Urinary bladder (tissue), 4 donors: ENCODE measurements around the gene PDZD2. TPM values are rescaled to one million over a fixed set of nuclear protein-coding genes. Genes with fewer than 3 reads are reported as not detected.

Source experiments
- DNase-seq: peaks from one replicate; pipeline ENCODE4 v3.0.0-alpha.2; 2015; ENCODE audit errors: extremely low spot score
- H3K27ac ChIP-seq: one replicate; pipeline ENCODE4 v1.5.1; 2013; ENCODE audit warnings: low read depth, mild to moderate bottlenecking, moderate library complexity
- H3K36me3 ChIP-seq: one replicate; pipeline ENCODE4 v1.6.1; 2013; ENCODE audit warnings: mild to moderate bottlenecking, moderate library complexity; ENCODE audit not compliant: insufficient read depth
- H3K4me1 ChIP-seq: one replicate; pipeline ENCODE4 v1.6.1; 2013; ENCODE audit warnings: mild to moderate bottlenecking, moderate library complexity; ENCODE audit not compliant: insufficient read depth
- H3K4me3 ChIP-seq: one replicate; pipeline ENCODE4 v1.5.1; 2013; ENCODE audit warnings: low read depth, low read length
- WGBS: extraction: QIAGEN DNeasy Blood & Tissue Kit; methylation state at CpG from one replicate; pipeline ENCODE4 v1.1.7; 2013; 5-methylcytosine and 5-hydroxymethylcytosine counted together
- polyA plus RNA-seq: library from polyadenylated mRNA; stranded (reverse); fragments of 200-250 nt; gene quantifications from one replicate; pipeline ENCODE4 v1.2.3, GENCODE V29; 2013
- total RNA-seq: library from RNA; depleted of rRNA; stranded (reverse); fragments of >200 nt; gene quantifications from one replicate; pipeline ENCODE4 v1.2.3, GENCODE V29; 2014
- donor health status: healthy with polysubstance abuse.
- donor health status: healthy.

PDZD2 gene
- total and polyA plus RNA-seq, 2 donors, result 4.5 to 8.1 TPM

DNA sequence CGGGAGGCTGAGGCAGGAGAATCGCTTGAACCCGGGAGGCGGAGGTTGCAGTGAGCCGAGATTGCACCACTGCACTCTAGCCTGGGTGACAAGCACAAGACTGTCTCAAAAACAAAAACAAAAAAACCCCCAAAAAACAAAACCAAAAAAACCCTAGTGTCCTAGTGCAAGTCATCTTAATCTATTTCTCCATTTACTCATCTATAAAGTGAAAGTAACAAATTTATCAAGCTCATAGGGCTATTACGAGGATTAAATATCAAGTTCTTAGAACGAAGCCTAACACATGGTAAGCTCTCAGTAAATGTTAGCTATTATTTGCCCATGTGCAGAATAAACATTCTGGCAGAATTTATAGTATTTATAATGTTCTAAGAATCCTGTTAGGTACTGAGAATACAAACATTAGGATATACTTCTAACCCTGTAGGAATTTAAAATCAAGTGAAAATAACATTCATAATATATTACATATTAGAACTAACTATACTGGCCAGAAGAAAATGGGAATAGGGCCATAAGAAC lies 490.2 kb downstream of the PDZD2 start:
- DNase-seq, result no peak
- Histone ChIP-seq H3K4me3 (no peak overlapping the region), H3K36me3 (no peaks in the 10 kb centered on the region), H3K4me1 (no peaks in the 10 kb centered on the region), H3K27ac (no peak overlapping the region)
- 73% methylated on average over 7 of the region's 7 CpGs for WGBS

DNA sequence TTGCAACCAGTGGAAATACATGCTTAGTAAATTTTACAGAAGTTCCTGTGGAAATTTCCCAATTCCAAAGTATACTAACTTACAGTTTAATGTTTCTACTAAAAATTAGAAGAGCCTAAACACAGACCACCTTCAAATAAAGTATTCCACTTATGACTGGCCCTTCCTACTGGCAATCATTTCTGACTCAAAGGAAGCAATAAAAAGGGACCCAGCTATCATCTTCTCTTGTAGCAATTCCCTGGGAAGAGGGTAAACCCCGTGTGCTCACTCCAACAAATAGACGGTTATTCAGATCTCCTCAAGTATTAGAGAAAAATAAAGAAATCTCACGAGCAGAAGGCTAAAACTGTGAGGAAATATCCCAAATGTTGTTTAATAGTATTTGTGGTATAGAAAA lies 491.9 kb downstream of the PDZD2 start:
- Histone ChIP-seq H3K27ac (no peak overlapping the region), H3K4me3 (no peak overlapping the region), H3K4me1 (no peaks in the 10 kb centered on the region), H3K36me3 (no peaks in the 10 kb centered on the region)
- WGBS, result 81% methylated on average over 3 of the region's 3 CpGs
- DNase-seq, result no peak

DNA sequence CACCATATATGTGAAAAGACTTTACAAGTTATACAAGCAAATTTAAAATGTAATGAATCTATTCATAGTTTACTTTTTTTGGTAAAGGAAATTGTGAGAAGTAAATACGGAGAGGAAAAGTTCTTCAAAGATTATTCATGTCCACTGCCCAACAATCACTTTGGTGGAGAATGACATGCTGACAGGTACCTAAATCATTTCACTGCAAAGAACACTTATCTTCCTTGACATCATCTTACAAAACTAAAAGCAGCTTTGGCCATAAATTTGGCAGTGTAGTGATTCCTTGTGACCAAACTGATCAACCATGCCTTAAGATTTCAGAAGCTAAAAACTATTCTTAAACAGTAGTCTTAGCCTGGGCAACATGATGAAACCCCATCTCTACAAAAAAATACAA lies 492.7 kb downstream of the PDZD2 start:
- WGBS, result 81% methylated on average over 1 of the region's 1 CpG
- DNase-seq, result no peak
- Histone ChIP-seq H3K4me1 (no peaks in the 10 kb centered on the region), H3K27ac (no peak overlapping the region), H3K36me3 (no peaks in the 10 kb centered on the region), H3K4me3 (no peak overlapping the region)

- Histone ChIP-seq H3K27ac (no peak overlapping the region), H3K36me3 (no peaks in the 10 kb centered on the region), H3K4me1 (no peaks in the 10 kb centered on the region), H3K4me3 (no peak overlapping the region)
- DNase-seq, result no peak
Observed at GRCh38 chr5:32132757-32133156, 493.8 kb downstream of the PDZD2 start.

- Histone ChIP-seq H3K4me3 (no peak overlapping the region), H3K4me1 (no peaks in the 10 kb centered on the region), H3K27ac (no peak overlapping the region), H3K36me3 (no peaks in the 10 kb centered on the region)
- WGBS, result 99% methylated on average over 1 of the region's 1 CpG
- no peak for DNase-seq
Observed at GRCh38 chr5:32135086-32135485, 496.2 kb downstream of the PDZD2 start.

GRCh38 chr5:32136342-32136741 lies 497.4 kb downstream of the PDZD2 start:
- Histone ChIP-seq H3K36me3 (no peaks in the 10 kb centered on the region), H3K4me3 (no peak overlapping the region), H3K27ac (no peak overlapping the region), H3K4me1 (no peaks in the 10 kb centered on the region)
- WGBS, result 80% methylated on average over 7 of the region's 7 CpGs
- DNase-seq, result no peak

DNA sequence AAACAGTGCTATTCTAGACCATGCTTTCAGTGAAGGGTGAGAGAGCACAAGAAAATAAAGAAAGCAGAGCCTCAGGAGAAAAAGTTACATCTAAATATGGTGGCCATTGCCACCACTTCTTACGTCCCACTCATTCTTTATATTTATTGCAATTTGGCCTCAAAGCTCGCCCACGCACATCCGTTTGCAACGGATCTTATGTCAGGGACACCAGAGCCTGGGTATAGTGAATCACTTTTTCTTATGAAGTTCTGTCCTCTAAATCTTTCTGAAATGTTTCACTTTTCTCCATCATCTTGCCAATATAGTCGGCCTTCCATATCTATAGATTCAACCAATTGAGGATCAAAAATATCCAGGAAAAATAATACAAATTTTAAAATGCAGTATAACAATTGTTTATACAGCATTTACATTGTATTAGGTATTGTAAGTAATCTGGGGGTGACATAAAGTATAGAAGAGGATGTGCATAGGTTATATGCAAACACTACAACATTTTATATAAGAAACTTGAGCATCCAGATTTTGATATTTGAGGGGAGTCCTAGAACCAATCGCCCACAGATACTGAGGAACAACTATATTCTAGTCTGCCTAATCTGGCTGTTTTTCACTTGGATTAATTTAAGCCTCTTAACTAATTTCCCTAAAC lies 500.0 kb downstream of the PDZD2 start:
- no peak for DNase-seq
- WGBS, result 91% methylated on average over 7 of the region's 7 CpGs

DNA sequence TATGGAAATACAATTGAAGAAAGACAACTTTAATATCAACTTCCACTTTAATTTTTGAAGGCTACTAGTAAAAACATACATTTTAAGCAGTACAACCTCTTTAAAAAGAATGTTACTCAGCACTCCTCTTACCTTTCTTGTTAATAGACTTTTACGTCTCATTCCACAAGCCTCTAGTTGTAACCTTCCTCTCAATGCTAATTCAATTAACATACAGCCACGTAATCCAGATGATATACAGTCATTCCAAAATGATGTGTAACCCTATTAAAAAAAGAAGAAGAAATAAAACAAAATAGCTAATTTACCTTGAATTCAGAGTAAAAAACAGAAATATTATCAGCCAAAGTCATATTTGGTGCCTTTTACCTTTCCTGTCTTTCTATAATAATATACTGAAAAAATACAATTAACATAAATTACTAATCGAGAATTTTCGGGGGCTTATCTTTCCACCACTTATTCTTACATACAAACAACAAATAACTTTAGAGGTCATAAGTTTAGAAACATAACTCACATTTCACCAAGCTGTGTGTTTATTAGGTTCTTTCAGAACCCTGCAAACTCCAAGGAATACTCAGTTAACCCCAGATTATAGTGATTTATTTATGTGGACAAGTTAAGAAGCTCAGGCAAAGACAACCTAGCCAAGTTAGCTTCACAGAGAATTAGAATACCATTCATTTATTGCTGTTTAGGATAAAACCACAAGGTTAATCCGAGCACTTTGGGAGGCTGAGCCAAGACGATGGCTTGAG lies 504.9 kb downstream of the PDZD2 start:
- no peaks in the 10 kb centered on the region for H3K4me1 ChIP-seq
- no peak for DNase-seq
- H3K4me3 ChIP-seq, result no peak overlapping the region
- WGBS, result 50% methylated on average over 6 of the region's 6 CpGs
- H3K27ac ChIP-seq, result no peak overlapping the region
- no peaks in the 10 kb centered on the region for H3K36me3 ChIP-seq

More for the DNA sequence above, 500.0 kb downstream of the PDZD2 start:
- H3K4me1 ChIP-seq, result no peaks in the 10 kb centered on the region
- H3K36me3 ChIP-seq, result no peaks in the 10 kb centered on the region
- no peak overlapping the region for H3K4me3 ChIP-seq
- H3K27ac ChIP-seq, result no peak overlapping the region

DNA sequence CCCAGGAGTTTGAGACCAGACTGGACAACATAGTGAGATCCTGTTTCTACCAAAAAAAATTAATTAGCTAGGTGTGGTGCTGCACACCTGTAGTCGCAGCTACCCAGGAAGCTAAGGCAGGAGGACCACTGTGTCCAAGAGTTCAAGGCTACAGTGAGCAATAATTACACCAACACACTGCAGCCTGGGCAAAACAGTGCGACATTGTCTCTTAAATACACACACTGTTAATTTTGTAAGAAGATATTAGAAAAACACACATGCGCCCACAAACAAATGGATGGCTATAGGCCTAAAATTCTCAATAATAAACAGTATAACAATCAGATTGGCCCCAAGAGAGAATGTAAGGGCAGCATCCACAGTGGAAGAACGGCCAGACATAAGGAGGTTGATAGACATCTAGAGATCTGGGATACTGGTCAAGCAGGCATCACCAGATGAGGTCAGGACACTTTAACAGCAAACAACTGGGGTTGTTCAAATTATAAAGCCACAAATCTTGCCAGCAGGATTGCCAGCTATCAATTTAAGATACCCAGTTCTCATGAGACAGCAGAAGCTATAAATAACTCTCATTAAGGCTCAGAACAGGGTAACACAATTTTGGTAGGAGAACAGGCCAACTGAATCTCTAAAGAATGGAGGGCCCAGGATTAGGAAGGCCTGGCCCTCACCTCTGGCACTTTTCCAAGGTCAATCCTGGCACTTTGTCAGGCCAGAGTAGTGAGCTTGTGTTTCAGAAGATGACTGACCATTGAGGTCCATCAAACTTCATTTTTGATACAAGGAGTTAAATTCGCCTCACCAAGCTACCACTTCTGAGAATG lies 505.7 kb downstream of the PDZD2 start:
- Histone ChIP-seq H3K36me3 (no peaks in the 10 kb centered on the region), H3K4me1 (no peaks in the 10 kb centered on the region), H3K27ac (no peak overlapping the region), H3K4me3 (no peak overlapping the region)
- 94% methylated on average over 5 of the region's 5 CpGs for WGBS
- no peak for DNase-seq

GRCh38 chr5:32145378-32145777 lies 506.4 kb downstream of the PDZD2 start:
- Histone ChIP-seq H3K4me1 (no peaks in the 10 kb centered on the region), H3K4me3 (no peak overlapping the region), H3K36me3 (no peaks in the 10 kb centered on the region), H3K27ac (no peak overlapping the region)
- 63% methylated on average over 2 of the region's 2 CpGs for WGBS
- DNase-seq, result no peak

DNA sequence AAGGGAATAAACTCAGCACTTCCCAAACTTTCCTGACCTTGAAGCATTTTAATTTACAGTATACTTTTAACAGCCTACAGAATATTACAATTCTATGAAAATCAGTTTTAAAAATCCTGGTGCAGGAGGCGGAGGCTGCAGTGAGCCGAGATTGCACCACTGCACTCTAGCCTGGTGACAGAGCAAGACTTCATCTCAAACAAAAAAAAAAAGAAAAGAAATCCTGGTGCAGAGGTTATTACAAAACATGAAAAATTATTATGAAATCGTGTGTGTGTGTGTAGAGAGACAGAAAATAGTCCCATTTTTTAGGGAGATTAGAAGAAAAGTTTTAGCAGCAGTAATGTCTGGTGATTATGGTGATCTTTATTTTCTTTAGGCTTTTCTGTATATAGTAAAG lies 508.3 kb downstream of the PDZD2 start:
- Histone ChIP-seq H3K4me1 (no peaks in the 10 kb centered on the region), H3K27ac (no peak overlapping the region), H3K36me3 (no peaks in the 10 kb centered on the region), H3K4me3 (no peak overlapping the region)
- WGBS, result 71% methylated on average over 3 of the region's 3 CpGs
- no peak for DNase-seq

DNA sequence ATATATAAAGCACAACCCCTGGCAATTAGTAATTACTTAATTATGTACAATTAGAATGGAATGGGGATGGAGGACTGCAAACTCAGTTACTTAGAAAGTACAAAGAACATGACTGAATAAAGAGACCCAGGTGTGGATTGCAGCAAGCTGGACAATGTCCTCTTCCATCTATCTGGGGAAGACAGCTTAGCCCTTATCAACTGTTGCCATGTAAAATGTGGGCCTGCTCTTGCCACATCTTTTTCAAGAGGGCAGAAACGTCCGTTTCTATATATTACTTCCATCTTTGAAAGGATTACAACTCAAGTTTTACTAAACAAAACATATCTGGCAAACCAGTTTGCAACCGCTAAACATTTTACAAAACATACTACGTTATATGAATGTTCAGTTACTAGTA lies 509.0 kb downstream of the PDZD2 start:
- no peak overlapping the region for H3K4me3 ChIP-seq
- no peak overlapping the region for H3K27ac ChIP-seq
- no peaks in the 10 kb centered on the region for H3K4me1 ChIP-seq
- no peak for DNase-seq
- WGBS, result 85% methylated on average over 4 of the region's 4 CpGs
- H3K36me3 ChIP-seq, result no peaks in the 10 kb centered on the region

GRCh38 chr5:32150366-32150765 lies 511.4 kb downstream of the PDZD2 start:
- Histone ChIP-seq H3K36me3 (no peaks in the 10 kb centered on the region), H3K27ac (no peak overlapping the region), H3K4me1 (no peaks in the 10 kb centered on the region), H3K4me3 (no peak overlapping the region)
- 84% methylated on average over 1 of the region's 1 CpG for whole genome bisulfite sequencing
- no peak for DNase-seq

DNA sequence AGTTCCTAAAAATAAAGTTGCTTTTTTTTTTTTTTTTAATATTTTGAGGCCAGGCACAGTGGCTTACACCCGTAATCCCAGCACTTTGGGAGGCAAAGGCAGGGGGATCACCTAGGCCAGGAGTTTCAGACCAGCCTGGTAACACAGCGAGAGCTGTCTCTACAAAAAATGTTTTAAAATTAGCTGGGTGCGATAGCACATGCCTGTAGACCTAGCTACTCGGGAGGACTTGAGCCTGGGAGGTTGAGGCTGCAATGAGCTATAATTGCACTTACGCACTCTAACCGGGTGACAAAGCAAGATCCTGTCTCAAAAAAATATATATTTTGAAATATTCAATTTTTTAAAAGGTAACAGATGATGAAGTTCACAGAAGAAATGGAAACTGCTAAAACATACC lies 512.3 kb downstream of the PDZD2 start:
- H3K36me3 ChIP-seq, result no peaks in the 10 kb centered on the region
- WGBS, result 94% methylated on average over 6 of the region's 6 CpGs
- no peaks in the 10 kb centered on the region for H3K4me1 ChIP-seq
- no peak overlapping the region for H3K27ac ChIP-seq
- no peak overlapping the region for H3K4me3 ChIP-seq
- DNase-seq, result no peak
